GM08714 (cell line): Measurements from ENCODE around the gene MRPL39.

Experiments
- H3K4me3 ChIP-seq: fragments of 200-500 bp; sonication (Bioruptor generic); 2 replicates; pipeline ENCODE4 v1.5.1; 2014; ENCODE audit warnings: mild to moderate bottlenecking, low read length, inconsistent platforms
- ZNF274 ChIP-seq: IDR thresholded peaks from 2 replicates; pipeline ENCODE4 v1.6.1; 2012; ENCODE audit warnings: mild to moderate bottlenecking, low read depth, low read length

The MRPL39 gene

GRCh38 chr21:25567472-25567871, 39.8 kb downstream of the MRPL39 start:
- no peak for TF ChIP-seq ZNF274
- H3K4me3 ChIP-seq: peak overlapping the region; percentile 99

GRCh38 chr21:25566645-25567044, 40.6 kb downstream of the MRPL39 start:
- TF ChIP-seq ZNF274: no peak
- peak overlapping the region; percentile 99; the same call in 1 of the 2 replicates for H3K4me3 ChIP-seq

DNA sequence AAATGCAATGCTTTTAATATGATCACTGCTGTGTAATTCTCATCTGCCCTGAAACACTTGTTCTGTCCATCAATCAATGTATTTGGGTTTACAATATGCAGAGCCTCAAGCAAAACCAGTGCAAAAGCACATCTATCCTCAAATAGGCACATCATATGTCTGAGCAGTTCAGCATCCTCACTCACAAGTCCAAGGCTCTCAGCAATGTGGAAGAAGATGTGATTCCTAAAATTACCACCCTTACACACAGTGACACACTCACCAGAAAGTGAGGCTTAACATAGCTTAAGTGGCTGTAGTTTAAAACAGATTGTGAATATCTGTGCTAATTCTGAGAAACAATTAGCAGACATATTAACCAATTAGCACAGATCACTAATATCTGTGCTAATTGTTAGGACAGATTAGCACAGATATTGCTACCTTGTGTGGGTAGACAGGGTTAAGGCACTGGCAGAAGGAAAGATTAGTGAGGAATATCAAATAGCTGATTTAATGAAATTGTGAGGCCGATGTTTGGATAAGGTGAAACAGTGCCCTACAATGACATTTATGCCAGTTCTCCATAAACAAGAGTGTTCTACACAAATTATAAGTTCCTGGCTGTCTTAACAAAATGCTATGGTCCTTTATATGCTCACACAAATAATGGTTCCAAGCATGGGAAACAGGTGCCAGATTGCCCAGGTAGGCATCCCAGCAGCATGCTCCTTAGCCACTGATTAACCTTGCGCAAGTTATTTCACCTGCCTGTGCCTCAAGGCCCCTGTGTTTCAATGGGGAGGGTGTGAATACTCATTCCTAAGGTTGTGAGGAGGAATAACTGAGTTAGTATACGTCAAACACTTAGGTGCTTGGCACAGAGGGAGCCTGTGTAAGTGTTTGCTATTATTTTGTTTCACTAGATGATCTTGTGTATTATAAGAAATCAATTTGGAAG, 41.7 kb downstream of the MRPL39 start:
- peak overlapping the region; percentile 99 for H3K4me3 ChIP-seq
- no peak for TF ChIP-seq ZNF274

- TF ChIP-seq ZNF274: no peak
- peak overlapping the region; percentile 99 for H3K4me3 ChIP-seq
Measured at GRCh38 chr21:25564349-25564948, 42.8 kb downstream of the MRPL39 start.

- no peak for TF ChIP-seq ZNF274
- peak overlapping the region; percentile 99 for H3K4me3 ChIP-seq
Measured at GRCh38 chr21:25563361-25564116, 43.7 kb downstream of the MRPL39 start.

- H3K4me3 ChIP-seq: peak overlapping the region; percentile 99
- TF ChIP-seq ZNF274: no peak
Measured at GRCh38 chr21:25562660-25563059, 44.6 kb downstream of the MRPL39 start.

DNA sequence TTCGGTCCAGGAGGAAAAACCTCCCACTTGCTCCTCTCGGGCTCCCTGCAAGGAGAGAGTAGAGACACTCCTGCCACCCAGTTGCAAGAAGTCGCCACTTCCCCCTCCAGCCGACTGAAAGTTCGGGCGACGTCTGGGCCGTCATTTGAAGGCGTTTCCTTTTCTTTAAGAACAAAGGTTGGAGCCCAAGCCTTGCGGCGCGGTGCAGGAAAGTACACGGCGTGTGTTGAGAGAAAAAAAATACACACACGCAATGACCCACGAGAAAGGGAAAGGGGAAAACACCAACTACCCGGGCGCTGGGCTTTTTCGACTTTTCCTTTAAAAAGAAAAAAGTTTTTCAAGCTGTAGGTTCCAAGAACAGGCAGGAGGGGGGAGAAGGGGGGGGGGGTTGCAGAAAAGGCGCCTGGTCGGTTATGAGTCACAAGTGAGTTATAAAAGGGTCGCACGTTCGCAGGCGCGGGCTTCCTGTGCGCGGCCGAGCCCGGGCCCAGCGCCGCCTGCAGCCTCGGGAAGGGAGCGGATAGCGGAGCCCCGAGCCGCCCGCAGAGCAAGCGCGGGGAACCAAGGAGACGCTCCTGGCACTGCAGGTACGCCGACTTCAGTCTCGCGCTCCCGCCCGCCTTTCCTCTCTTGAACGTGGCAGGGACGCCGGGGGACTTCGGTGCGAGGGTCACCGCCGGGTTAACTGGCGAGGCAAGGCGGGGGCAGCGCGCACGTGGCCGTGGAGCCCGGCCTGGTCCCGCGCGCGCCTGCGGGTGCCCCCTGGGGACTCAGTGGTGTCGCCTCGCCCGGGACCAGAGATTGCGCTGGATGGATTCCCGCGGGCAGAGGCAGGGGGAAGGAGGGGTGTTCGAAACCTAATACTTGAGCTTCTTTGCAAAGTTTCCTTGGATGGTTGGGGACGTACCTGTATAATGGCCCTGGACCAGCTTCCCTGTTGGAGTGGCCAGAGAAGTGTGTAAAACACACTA, 45.3 kb downstream of the MRPL39 start:
- peak overlapping the region; percentile 99 for H3K4me3 ChIP-seq
- TF ChIP-seq ZNF274: no peak

DNA sequence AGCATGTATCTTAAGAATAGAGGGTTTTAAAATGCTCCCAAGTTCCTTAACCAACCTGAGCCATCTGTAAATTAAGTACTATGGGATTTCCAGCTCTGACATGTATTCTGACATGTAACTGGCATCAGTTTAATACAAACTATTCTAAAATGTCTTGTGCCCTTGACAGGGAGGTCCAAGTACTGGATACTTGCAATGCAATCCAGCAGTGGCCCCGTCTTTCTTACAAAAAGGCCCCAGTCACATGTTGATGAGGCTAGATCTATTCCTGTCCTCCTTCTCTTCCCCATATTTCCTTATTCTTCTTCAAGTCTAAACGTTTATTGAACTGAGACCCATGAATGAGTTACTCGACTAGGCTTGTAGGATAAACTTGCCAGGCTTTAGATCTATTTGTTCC, 46.4 kb downstream of the MRPL39 start:
- no peak for TF ChIP-seq ZNF274
- H3K4me3 ChIP-seq: peak overlapping the region; percentile 99

GRCh38 chr21:25560271-25560685, 47.0 kb downstream of the MRPL39 start:
- peak overlapping the region; percentile 2; the same call in 1 of the 2 replicates for H3K4me3 ChIP-seq

DNA sequence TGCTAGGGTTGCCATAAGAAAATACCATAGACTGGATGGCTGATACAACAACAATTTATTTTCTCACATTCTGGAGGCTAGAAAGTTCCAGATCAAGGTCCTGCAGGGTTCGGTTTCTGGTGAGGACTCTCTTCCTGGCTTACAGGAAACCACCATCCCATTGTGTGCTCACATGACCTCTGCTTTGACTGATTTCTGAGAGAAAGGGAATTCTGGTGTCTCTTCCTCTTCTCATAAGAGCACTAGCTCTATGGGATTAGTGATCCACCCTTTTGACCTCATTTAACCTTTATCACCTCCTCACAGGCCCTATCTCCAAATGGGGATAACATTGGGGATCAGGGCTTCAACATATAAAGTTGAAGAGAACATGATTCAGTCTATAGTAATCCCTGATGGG, 47.5 kb downstream of the MRPL39 start:
- no peak overlapping the region for H3K4me3 ChIP-seq
- no peak for TF ChIP-seq ZNF274

More at GRCh38 chr21:25560271-25560685, 47.0 kb downstream of the MRPL39 start:
- TF ChIP-seq ZNF274: no peak

GRCh38 chr21:25558123-25558522, 49.2 kb downstream of the MRPL39 start:
- no peak overlapping the region for H3K4me3 ChIP-seq
- TF ChIP-seq ZNF274: no peak

DNA sequence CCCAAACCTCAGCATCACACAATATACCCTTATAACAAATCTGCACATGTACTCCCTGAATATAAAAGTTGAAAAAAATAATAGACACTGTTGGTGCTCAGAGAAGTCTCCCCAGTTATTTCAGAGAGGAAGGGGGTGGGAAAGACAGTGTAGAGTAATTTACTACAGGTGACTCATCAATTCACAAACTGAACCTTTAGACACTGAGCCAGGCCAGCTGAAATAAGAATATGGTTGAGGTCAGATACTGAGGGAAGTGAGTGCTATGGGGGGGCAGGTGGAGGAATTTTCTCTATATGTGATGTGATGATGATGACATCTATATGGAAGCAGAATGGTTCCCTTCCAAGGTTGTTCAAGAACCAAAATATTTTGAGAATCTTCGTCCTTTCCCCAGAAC, 50.1 kb downstream of the MRPL39 start:
- H3K4me3 ChIP-seq: no peak overlapping the region
- TF ChIP-seq ZNF274: no peak

GRCh38 chr21:25556091-25556490, 51.2 kb downstream of the MRPL39 start:
- H3K4me3 ChIP-seq: no peak overlapping the region
- TF ChIP-seq ZNF274: no peak

DNA sequence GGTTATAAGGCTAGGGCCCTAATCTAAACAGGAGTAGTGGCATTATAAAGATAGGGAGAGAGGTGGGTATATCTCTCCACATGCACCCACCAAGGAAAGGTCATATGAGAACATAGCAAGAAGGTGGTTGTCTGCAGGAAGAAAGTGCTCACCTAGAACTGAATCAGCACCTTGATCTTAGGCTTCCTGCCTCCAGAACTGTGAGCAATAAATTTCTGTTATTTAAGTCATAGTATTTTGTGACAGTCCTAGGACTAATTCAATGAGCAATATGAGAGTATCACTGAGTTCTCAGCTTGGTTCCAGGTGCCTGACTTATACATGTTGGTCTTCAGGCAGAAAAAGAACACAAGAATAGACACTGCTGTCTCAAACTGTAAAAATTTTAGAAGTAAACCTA, 51.8 kb downstream of the MRPL39 start:
- no peak overlapping the region for H3K4me3 ChIP-seq
- TF ChIP-seq ZNF274: no peak
